Kidney epithelial cell (primary cell): ENCODE data around the gene PLAAT5. TPM values are rescaled to one million over a fixed set of nuclear protein-coding genes. Genes with fewer than 3 reads are reported as not detected.

ENCODE experiments used
- DNase-seq: peaks from one replicate; pipeline ENCODE4 v3.0.0-alpha.2; 2010; ENCODE audit warnings: low read depth
- H3K27me3 ChIP-seq: 2 replicates; pipeline ENCODE4 v1.6.0; 2011; ENCODE audit warnings: low read length; ENCODE audit not compliant: control insufficient read depth, insufficient read depth
- H3K36me3 ChIP-seq: 2 replicates; pipeline ENCODE4 v1.5.1; 2011; ENCODE audit warnings: low read length; ENCODE audit not compliant: control insufficient read depth, insufficient read depth
- H3K4me3 ChIP-seq: 2 replicates; pipeline ENCODE4 v1.5.1; 2011; ENCODE audit warnings: low read depth, mild to moderate bottlenecking, control low read depth, low read length
- CTCF ChIP-seq: IDR thresholded peaks from 2 replicates; pipeline ENCODE4 v1.5.1; 2011; ENCODE audit warnings: mild to moderate bottlenecking, moderate library complexity, low read length, control low read depth, inconsistent platforms; ENCODE audit not compliant: insufficient read depth, poor library complexity, severe bottlenecking
- total RNA-seq: library from RNA; depleted of rRNA; stranded (reverse); fragments of >200 nt; gene quantifications from 2 replicates; pipeline ENCODE4 v1.2.3, GENCODE V29; 2015

PLAAT5 gene
- total RNA-seq, 1 donor from 2014 or later, result 0.17 TPM

- Histone ChIP-seq H3K4me3 (no peak overlapping the region), H3K36me3 (no peaks in the 10 kb centered on the region)
- TF ChIP-seq CTCF, result no peak
Observed at GRCh38 chr11:63527667-63528066, 36.7 kb upstream of the PLAAT5 start.

GRCh38 chr11:63523151-63523550, 32.2 kb upstream of the PLAAT5 start:
- no peak for DNase-seq
- Histone ChIP-seq H3K36me3 (no peaks in the 10 kb centered on the region), H3K27me3 (no peaks in the 10 kb centered on the region), H3K4me3 (no peak overlapping the region)
- TF ChIP-seq CTCF, result no peak

More at GRCh38 chr11:63527667-63528066, 36.7 kb upstream of the PLAAT5 start:
- no peaks in the 10 kb centered on the region for H3K27me3 ChIP-seq
- DNase-seq, result no peak

GRCh38 chr11:63521896-63522295, 30.9 kb upstream of the PLAAT5 start:
- no peak overlapping the region for H3K4me3 ChIP-seq
- no peaks in the 10 kb centered on the region for H3K36me3 ChIP-seq
- no peak for TF ChIP-seq CTCF
- no peak for DNase-seq
- no peaks in the 10 kb centered on the region for H3K27me3 ChIP-seq

GRCh38 chr11:63520606-63521170, 29.7 kb upstream of the PLAAT5 start:
- Histone ChIP-seq H3K27me3 (no peaks in the 10 kb centered on the region), H3K36me3 (no peaks in the 10 kb centered on the region), H3K4me3 (no peak overlapping the region)
- no peak for DNase-seq
- no peak for TF ChIP-seq CTCF

GRCh38 chr11:63518548-63518947, 27.6 kb upstream of the PLAAT5 start:
- no peak for TF ChIP-seq CTCF
- DNase-seq, result no peak
- H3K4me3 ChIP-seq, result no peak overlapping the region
- H3K27me3 ChIP-seq, result no peaks in the 10 kb centered on the region
- no peaks in the 10 kb centered on the region for H3K36me3 ChIP-seq

- DNase-seq, result no peak
- Histone ChIP-seq H3K4me3 (no peak overlapping the region), H3K36me3 (no peaks in the 10 kb centered on the region), H3K27me3 (no peaks in the 10 kb centered on the region)
- TF ChIP-seq CTCF, result no peak
Observed at GRCh38 chr11:63517156-63517555, 26.2 kb upstream of the PLAAT5 start.
